G401 (cell line): ENCODE results near the gene CCDC167. TPM values are rescaled to one million over a fixed set of nuclear protein-coding genes. Genes with fewer than 3 reads are reported as not detected.

ENCODE experiments used
- DNase-seq: peaks from one replicate; pipeline ENCODE4 v3.0.0-alpha.2; 2015; ENCODE audit warnings: low spot score
- in situ Hi-C: cut with HindIII; loops from 2 replicates; pipeline ENCODE4 v1.10.0; 2016; ENCODE audit warnings: low sequenced_read_pairs, mixed read lengths
- total RNA-seq: library from RNA; depleted of rRNA; stranded (reverse); fragments of >200 nt; shearing (Covaris generic); gene quantifications from 2 replicates; pipeline ENCODE4 v1.2.3, GENCODE V29; 2014

Gene CCDC167
- total RNA-seq, 1 experiment from 2014 or later, result 52.4 TPM

GRCh38 chr6:37492991-37493660 lies 6.6 kb downstream of the CCDC167 start:
- DNase-seq, result peak; percentile 68
- in situ Hi-C loops, result no loop called here

- in situ Hi-C loops, result no loop called here
- DNase-seq, result peak; percentile 19
Measured at GRCh38 chr6:37492236-37492972, 7.3 kb downstream of the CCDC167 start.

GRCh38 chr6:37491830-37492208 lies 7.9 kb downstream of the CCDC167 start:
- in situ Hi-C loops, result no loop called here
- no peak for DNase-seq

- in situ Hi-C loops, result no loop called here
- DNase-seq, result peak; percentile 65
Measured at GRCh38 chr6:37491171-37491829, 8.4 kb downstream of the CCDC167 start.

- no peak for DNase-seq
- in situ Hi-C loops, result no loop called here
Measured at GRCh38 chr6:37490536-37491170, 9.0 kb downstream of the CCDC167 start.

GRCh38 chr6:37489697-37490336 lies 9.9 kb downstream of the CCDC167 start:
- DNase-seq, result no peak

GRCh38 chr6:37488476-37488875 lies 11.2 kb downstream of the CCDC167 start:
- in situ Hi-C loops, result no loop called here
- DNase-seq, result no peak

More at GRCh38 chr6:37489697-37490336, 9.9 kb downstream of the CCDC167 start:
- in situ Hi-C loops, result no loop called here

- no peak for DNase-seq
- in situ Hi-C loops, result no loop called here
Measured at GRCh38 chr6:37487591-37488380, 11.9 kb downstream of the CCDC167 start.

GRCh38 chr6:37486121-37486839 lies 13.4 kb downstream of the CCDC167 start:
- DNase-seq, result no peak
- in situ Hi-C loops, result no loop called here

GRCh38 chr6:37485291-37485702 lies 14.4 kb downstream of the CCDC167 start:
- in situ Hi-C loops, result no loop called here
- DNase-seq, result peak; percentile 32

GRCh38 chr6:37484786-37485170 lies 14.9 kb downstream of the CCDC167 start:
- in situ Hi-C loops, result no loop called here
- DNase-seq, result no peak

GRCh38 chr6:37483917-37484785 lies 15.5 kb downstream of the CCDC167 start:
- peak; percentile 73 for DNase-seq
- in situ Hi-C loops, result no loop called here

GRCh38 chr6:37483252-37483901 lies 16.3 kb downstream of the CCDC167 start:
- in situ Hi-C loops, result no loop called here
- DNase-seq, result no peak

- in situ Hi-C loops, result no loop called here
- no peak for DNase-seq
Measured at GRCh38 chr6:37482606-37483251, 17.0 kb downstream of the CCDC167 start.

- DNase-seq, result no peak
- in situ Hi-C loops, result no loop called here
Measured at GRCh38 chr6:37481711-37482605, 17.7 kb downstream of the CCDC167 start.
